H1 (cell line): ENCODE measurements around the gene SMIM7.

ENCODE experiments used
- CHD2 ChIP-seq: IDR thresholded peaks from 2 replicates; pipeline ENCODE4 v1.6.1; 2012; ENCODE audit warnings: low read length, improper control_type of control experiment
- CTCF ChIP-seq, 3 experiments: IDR thresholded peaks; 1 replicate in 2 of 3; 2 replicates in 1 of 3; pipeline versions ENCODE4 v1.5.1 to v1.6.1; 2011; ENCODE audit warnings: low read length in 3 of 3, mild to moderate bottlenecking in 3 of 3, inconsistent platforms in 2 of 3, low read depth in 1 of 3, moderate library complexity in 1 of 3; ENCODE audit not compliant: insufficient read depth in 1 of 3; ENCODE audit errors: control extremely low read depth in 1 of 3
- EGR1 ChIP-seq: IDR thresholded peaks from 2 replicates; pipeline ENCODE4 v1.6.1; 2011; ENCODE audit warnings: low read depth, low read length, borderline replicate concordance
- JUN ChIP-seq: IDR thresholded peaks from 2 replicates; pipeline ENCODE4 v1.6.1; 2011; ENCODE audit warnings: low read depth, mild to moderate bottlenecking, improper control_type of control experiment, low read length
- PHF8 ChIP-seq: fragments of 200-600 bp; sonication (generic); conservative IDR thresholded peaks from 2 replicates; pipeline ENCODE4 v1.7.1; 2012; ENCODE audit warnings: low read depth, mild to moderate bottlenecking, inconsistent platforms, low read length, moderate library complexity
- POLR2A ChIP-seq, 2 experiments: IDR thresholded peaks; 1 replicate in 1 of 2; 2 replicates in 1 of 2; pipeline ENCODE4 v1.6.1; 2011; ENCODE audit warnings: low read depth in 2 of 2, low read length in 2 of 2, mild to moderate bottlenecking in 2 of 2; ENCODE audit errors: control extremely low read depth in 1 of 2
- RXRA ChIP-seq: IDR thresholded peaks from 2 replicates; pipeline ENCODE4 v1.6.1; 2011; ENCODE audit warnings: low read depth, mild to moderate bottlenecking, low read length, moderate library complexity; ENCODE audit not compliant: insufficient read depth
- SIN3A ChIP-seq, 2 experiments: IDR thresholded peaks in 1 of 2; conservative IDR thresholded peaks in 1 of 2; 2 replicates each; pipeline ENCODE4 v1.6.1; 2011 to 2012; ENCODE audit warnings: low read length in 2 of 2, improper control_type of control experiment in 1 of 2, low read depth in 1 of 2, mild to moderate bottlenecking in 1 of 2
- SIX5 ChIP-seq: IDR thresholded peaks from 2 replicates; pipeline ENCODE4 v1.6.1; 2011; ENCODE audit warnings: mild to moderate bottlenecking, low read depth, low read length
- SP2 ChIP-seq: IDR thresholded peaks from 2 replicates; pipeline ENCODE4 v1.6.1; 2012; ENCODE audit warnings: mild to moderate bottlenecking, low read length, inconsistent platforms
- USF2 ChIP-seq: IDR thresholded peaks from 2 replicates; pipeline ENCODE4 v1.6.1; 2011; ENCODE audit warnings: low read length, improper control_type of control experiment

- TF ChIP-seq SIX5 (no peak), POLR2A (IDR thresholded peaks at IDR 0.05; ENCODE audit: control extremely low read depth in 1 of 2, low read depth in 2 of 2, low read length in 2 of 2) (no peak), JUN (no peak), CTCF (IDR thresholded peaks at IDR 0.05; ENCODE audit: control extremely low read depth in 1 of 3, insufficient read depth in 1 of 3, low read depth in 1 of 3, low read length in 3 of 3) (no peak), USF2 (no peak), RXRA (no peak), EGR1 (no peak), SP2 (no peak), PHF8 (no peak), CHD2 (no peak), SIN3A (conservative IDR thresholded peaks at IDR 0.05 in 1 of 2, IDR thresholded peaks at IDR 0.05 in 1 of 2; ENCODE audit: low read depth in 1 of 2, low read length in 2 of 2) (no peak)
These were observed 35.7 kb downstream of the SMIM7 start for GRCh38 chr19:16624236-16624635.
